ENCODE results near the gene PROSER3.

PROSER3 gene

GRCh38 chr19:35757231-35757748 lies 686 bp upstream of the PROSER3 start:
- no peak for TF ChIP-seq CTCF (IDR thresholded peaks at IDR 0.05; ENCODE audit: extremely low read depth, insufficient read depth, missing control alignments)
- in situ Hi-C loops (cut with MboI; ENCODE audit: low pct_unique_long_range_greater_than_20kb, low sequenced_read_pairs, unreplicated experiment), result no loop called here
- DNase-seq (ENCODE audit: low spot score), result no peak

DNA sequence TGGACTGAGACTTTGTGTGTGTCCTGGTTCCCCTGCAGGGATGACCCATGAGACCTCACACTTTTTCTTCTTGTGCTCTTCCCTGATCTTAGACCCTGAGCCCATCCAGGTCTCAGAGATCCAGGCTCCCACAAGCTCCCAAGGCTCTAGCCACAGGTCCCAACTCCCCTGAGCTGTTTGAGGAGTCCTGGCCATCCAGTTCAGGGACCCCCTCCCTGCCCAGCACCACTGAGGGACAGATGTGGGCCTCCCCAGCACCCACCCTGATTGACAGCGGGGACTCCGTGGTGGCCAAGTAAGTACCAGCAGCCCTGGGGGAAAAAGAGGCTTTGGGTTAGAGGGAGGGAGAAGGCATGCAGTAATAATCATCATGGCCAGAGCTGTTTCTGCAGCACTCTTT lies 1.7 kb downstream of the PROSER3 start:
- DNase-seq (ENCODE audit: low spot score), result no peak
- in situ Hi-C loops (cut with MboI; ENCODE audit: low pct_unique_long_range_greater_than_20kb, low sequenced_read_pairs, unreplicated experiment), result no loop called here
- no peak for TF ChIP-seq CTCF (IDR thresholded peaks at IDR 0.05; ENCODE audit: extremely low read depth, insufficient read depth, missing control alignments)

DNA sequence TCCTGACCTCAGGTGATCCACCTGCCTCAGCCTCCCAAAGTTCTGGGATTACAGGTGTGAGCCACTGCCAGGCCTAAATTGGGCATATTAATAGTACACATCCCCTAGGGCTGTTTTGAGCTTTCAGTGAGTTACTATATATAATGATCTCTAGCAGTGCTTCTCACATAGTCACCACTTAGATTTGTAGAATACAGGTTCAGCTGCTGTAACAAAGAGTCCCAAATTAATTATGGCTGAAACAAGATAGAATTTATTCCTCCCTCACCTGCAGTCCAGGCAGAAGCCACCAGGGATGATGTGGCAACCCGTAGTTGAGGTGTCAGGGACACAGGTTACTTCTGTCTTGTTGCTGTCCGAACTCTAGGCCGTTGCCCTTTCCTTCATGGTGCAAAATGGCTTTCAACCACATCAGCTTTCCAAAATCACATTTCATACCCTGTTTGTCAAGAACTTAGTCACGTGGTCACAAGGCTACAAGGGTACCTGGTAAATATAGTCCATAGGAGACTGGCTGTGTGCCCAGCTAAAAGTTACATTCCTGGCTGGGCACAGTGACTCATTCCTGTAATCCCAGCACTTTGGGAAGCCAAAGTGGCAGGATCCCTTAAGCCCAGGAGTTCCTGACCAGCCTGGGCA lies 2.9 kb downstream of the PROSER3 start:
- TF ChIP-seq CTCF (IDR thresholded peaks at IDR 0.05; ENCODE audit: extremely low read depth, insufficient read depth, missing control alignments), result no peak
- in situ Hi-C loops (cut with MboI; ENCODE audit: low pct_unique_long_range_greater_than_20kb, low sequenced_read_pairs, unreplicated experiment), result no loop called here
- no peak for DNase-seq (ENCODE audit: low spot score)

DNA sequence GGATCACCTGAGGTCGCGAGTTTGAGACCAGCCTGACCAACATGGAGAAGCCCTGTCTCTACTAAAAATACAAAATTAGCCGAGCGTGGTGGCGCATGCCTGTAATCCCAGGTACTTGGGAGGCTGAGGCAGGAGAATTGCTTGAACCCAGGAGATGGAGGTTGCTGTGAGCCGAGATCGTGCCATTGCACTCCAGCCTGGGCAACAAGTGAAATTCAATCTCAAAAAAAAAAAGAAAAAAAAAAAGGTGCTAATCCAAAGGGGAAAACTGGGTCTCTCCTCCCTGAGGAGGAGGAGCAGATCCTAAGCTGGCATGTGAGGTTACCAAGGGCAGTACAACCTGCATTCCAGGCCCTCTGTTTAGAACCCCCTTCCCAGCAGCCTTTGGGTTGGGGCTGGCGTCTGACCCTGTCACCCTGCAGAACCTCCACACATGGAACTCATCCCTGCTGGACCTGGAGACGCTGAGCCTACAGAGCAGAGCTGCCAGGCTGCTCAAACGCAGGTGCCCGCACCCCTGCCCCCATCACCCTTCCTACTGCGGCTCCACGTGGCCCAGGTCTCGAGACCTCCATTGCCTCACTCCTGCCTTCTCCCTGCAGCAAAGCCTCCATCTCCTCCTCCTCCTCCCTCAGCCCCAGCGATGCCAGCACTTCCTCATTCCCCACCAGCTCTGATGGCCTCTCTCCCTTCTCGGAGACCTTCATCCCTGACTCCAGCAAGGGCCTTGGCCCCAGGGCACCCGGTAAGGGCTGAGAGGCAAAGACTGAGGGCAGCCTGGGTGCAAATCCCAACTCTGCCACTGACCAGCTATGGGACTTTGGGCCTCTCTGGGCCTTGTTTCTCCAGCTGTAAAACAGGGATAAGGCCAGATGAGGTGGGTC lies 6.7 kb downstream of the PROSER3 start:
- no peak for TF ChIP-seq CTCF (IDR thresholded peaks at IDR 0.05; ENCODE audit: extremely low read depth, insufficient read depth, missing control alignments)
- in situ Hi-C loops (cut with MboI; ENCODE audit: low pct_unique_long_range_greater_than_20kb, low sequenced_read_pairs, unreplicated experiment), result no loop called here
- DNase-seq (ENCODE audit: low spot score), result no peak

- TF ChIP-seq CTCF (IDR thresholded peaks at IDR 0.05; ENCODE audit: extremely low read depth, insufficient read depth, missing control alignments), result no peak
- DNase-seq (ENCODE audit: low spot score), result no peak
- in situ Hi-C loops (cut with MboI; ENCODE audit: low pct_unique_long_range_greater_than_20kb, low sequenced_read_pairs, unreplicated experiment), result no loop called here
Measured at GRCh38 chr19:35766571-35767104, 8.7 kb downstream of the PROSER3 start.

DNA sequence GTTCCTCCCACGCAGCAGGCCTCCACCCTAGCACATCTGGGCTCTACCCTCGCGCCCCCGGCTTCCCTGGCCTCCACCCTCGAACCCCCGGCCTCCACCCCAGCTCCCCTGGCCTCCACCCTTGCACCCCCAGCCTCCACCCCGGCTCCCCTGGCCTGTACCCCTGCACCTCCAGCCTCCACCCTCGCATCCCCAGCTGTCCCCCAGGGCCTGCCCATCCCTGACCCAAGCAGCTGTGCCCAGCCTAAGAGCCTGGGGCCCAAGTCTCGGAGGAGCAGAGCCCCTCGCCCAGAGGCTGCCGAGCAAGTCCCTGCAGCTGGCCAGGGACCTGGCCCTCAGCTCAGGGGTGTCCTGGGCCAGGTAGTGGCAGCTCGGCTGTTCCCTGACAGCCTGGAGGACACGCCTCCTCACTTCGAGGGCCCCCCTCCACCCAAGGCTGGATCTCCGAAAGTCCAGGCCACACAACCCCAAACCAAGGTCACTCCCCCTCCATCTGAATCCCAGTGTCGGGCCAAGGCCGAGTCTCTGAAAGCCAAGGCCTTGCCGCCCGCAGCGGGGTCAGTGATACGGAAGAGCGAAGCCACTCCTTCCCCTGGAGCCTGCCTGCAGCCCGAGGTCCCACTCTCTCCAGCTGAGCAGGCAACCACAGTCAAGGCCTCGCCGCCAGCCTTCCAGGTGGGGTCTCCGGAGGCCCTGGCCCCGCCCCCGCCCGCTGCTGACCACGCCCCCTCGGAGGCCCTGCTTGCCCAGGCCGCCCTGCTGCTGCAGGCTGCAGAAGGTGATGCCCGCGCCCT lies 9.5 kb downstream of the PROSER3 start:
- in situ Hi-C loops (cut with MboI; ENCODE audit: low pct_unique_long_range_greater_than_20kb, low sequenced_read_pairs, unreplicated experiment), result no loop called here
- TF ChIP-seq CTCF (IDR thresholded peaks at IDR 0.05; ENCODE audit: extremely low read depth, insufficient read depth, missing control alignments), result no peak
- peak; percentile 26 for DNase-seq (ENCODE audit: low spot score)
